ENCODE data around the gene RRM1. TPM values are rescaled to one million over a fixed set of nuclear protein-coding genes. Genes with fewer than 3 reads are reported as not detected.

The RRM1 gene
- total RNA-seq, 1 experiment from 2014 or later = 138 TPM

- no peak overlapping the region for H3T11ph ChIP-seq (ENCODE audit: low read length)
- no peaks in the 10 kb centered on the region for H3K23me2 ChIP-seq (ENCODE audit: insufficient read length, low read depth, low read length, poor library complexity, severe bottlenecking)
- no peak overlapping the region for H2BK12ac ChIP-seq (ENCODE audit: insufficient read length, low read depth, low read length)
- H2BK120ac ChIP-seq (ENCODE audit: low read depth, low read length, poor library complexity, severe bottlenecking) = no peak overlapping the region
- no peak overlapping the region for H3K4me2 ChIP-seq (ENCODE audit: insufficient read depth, insufficient read length, low read length)
- no peak overlapping the region for H4K5ac ChIP-seq (ENCODE audit: insufficient read length, low read depth, low read length)
- no peak for DNase-seq
- H3K27me3 ChIP-seq (ENCODE audit: insufficient read depth, low read length) = no peaks in the 10 kb centered on the region
- H3K4me1 ChIP-seq (ENCODE audit: insufficient read depth, low read length) = no peaks in the 10 kb centered on the region
- Mint-ChIP-seq H3K4me1 (no peaks in the 10 kb centered on the region), H3K36me3 (ENCODE audit: insufficient read depth in 1 of 3, low read depth in 3 of 3) (no peaks in the 10 kb centered on the region), H3K27me3 (ENCODE audit: low read depth) (no peaks in the 10 kb centered on the region), H3K27ac (no peak overlapping the region), H3K4me3 (no peak overlapping the region), H3K9me3 (peaks cover 2 to 4% of the 10 kb centered on the region in 2 experiments; a peak in 2 of 5 replicates)
- H4K8ac ChIP-seq (replicated peaks; ENCODE audit: insufficient read length, low read depth, low read length) = no peak overlapping the region
- no peak overlapping the region for H3K56ac ChIP-seq (ENCODE audit: insufficient read length, low read depth, low read length)
- no peaks in the 10 kb centered on the region for H3K9me3 ChIP-seq (ENCODE audit: control insufficient read depth, low read depth, low read length)
- no peak overlapping the region for H2BK5ac ChIP-seq (ENCODE audit: insufficient read length, low read length)
- no peak for TF ChIP-seq CTCF (conservative IDR thresholded peaks at IDR 0.05)
- no peak overlapping the region for H3K9ac ChIP-seq (ENCODE audit: extremely low read depth, insufficient read length, low read length)
- no peaks in the 10 kb centered on the region for H3K79me1 ChIP-seq (ENCODE audit: insufficient read depth, low read depth, low read length, poor library complexity, severe bottlenecking)
- H3K79me2 ChIP-seq (ENCODE audit: insufficient read depth, low read length) = no peaks in the 10 kb centered on the region
- H2BK20ac ChIP-seq (ENCODE audit: low read depth, low read length, poor library complexity, severe bottlenecking) = no peak overlapping the region
- H3K4ac ChIP-seq (ENCODE audit: low read depth, low read length) = no peak overlapping the region
- H4K20me1 ChIP-seq (ENCODE audit: control insufficient read depth, insufficient read depth, insufficient read length) = no peaks in the 10 kb centered on the region
- H2AK5ac ChIP-seq (ENCODE audit: insufficient read length, low read length) = no peak overlapping the region
- no peak overlapping the region for H3K14ac ChIP-seq (ENCODE audit: insufficient read depth, low read length)
- no peak overlapping the region for H3K27ac ChIP-seq (ENCODE audit: insufficient read length, low read depth, low read length)
- H2BK15ac ChIP-seq (ENCODE audit: low read depth, low read length) = no peak overlapping the region
- no peak overlapping the region for H4K91ac ChIP-seq (ENCODE audit: insufficient read length, low read depth, low read length)
- H2AFZ ChIP-seq (ENCODE audit: low read length) = no peak overlapping the region
- H3K18ac ChIP-seq (ENCODE audit: insufficient read length, low read depth, low read length) = no peak overlapping the region
- no peak overlapping the region for H3K23ac ChIP-seq (ENCODE audit: insufficient read length, low read depth, low read length)
These were observed 46.3 kb upstream of the RRM1 start for GRCh38 chr11:4048340-4048739.
